C4-2B (cell line): ENCODE data around the gene BEAN1.

Experiments used
- H3K27ac ChIP-seq: fragments of 450-650 bp; 2 replicates; pipeline ENCODE4 v1.5.1; 2017
- CTCF ChIP-seq: fragments of 450-650 bp; conservative IDR thresholded peaks from 2 replicates; pipeline ENCODE4 v1.5.1; 2017; ENCODE audit warnings: mild to moderate bottlenecking
- ZFX ChIP-seq: fragments of 450-650 bp; IDR thresholded peaks from 2 replicates; pipeline ENCODE4 v1.6.1; 2017

Gene BEAN1

GRCh38 chr16:66529475-66529874 is 102.4 kb downstream of the BEAN1 start:
- H3K27ac ChIP-seq, result no peak overlapping the region
- TF ChIP-seq CTCF (no peak), ZFX (no peak)
